Subcutaneous adipose tissue (tissue), 4 donors: ENCODE results near the gene KCNA4. TPM values are rescaled to one million over a fixed set of nuclear protein-coding genes. Genes with fewer than 3 reads are reported as not detected.

Experiments
- total RNA-seq, 4 donors: library from RNA; depleted of rRNA; stranded (reverse); fragments of >200 nt; gene quantifications; one replicate each; pipeline ENCODE4 v1.1.0, GENCODE V29; 2016
- TF ChIP-seq, protein P1 (sequence below): fragments of 450-650 bp; IDR thresholded peaks from one replicate; pipeline ENCODE4 v1.5.1; 2016; ENCODE audit warnings: low read depth, mild to moderate bottlenecking, control low read depth, antibody characterized with exemption, moderate library complexity

The KCNA4 gene
- total RNA-seq, 4 donors from 2014 or later, result 0.34 to 5.5 (median 3.8) TPM

DNA sequence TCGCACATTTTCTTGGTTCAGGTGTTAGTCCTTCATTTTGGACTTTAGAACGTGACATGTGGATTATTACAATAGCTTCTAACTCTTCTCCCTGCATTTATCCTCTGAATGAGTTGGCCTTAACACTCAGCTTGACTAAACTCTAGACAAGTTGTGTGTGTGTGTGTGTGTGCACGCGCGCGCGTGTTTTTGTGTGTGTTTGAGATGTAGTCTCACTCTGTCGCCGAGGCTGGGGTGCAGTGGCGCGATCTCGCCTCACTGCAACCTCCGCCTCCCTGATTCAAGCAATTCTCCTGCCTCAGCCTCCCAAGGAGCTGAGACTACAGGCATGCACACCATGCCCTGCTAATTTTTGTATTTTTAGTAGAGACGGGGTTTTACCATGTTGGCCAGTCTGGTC, 24.3 kb upstream of the KCNA4 start:
- TF ChIP-seq, protein P1, sequence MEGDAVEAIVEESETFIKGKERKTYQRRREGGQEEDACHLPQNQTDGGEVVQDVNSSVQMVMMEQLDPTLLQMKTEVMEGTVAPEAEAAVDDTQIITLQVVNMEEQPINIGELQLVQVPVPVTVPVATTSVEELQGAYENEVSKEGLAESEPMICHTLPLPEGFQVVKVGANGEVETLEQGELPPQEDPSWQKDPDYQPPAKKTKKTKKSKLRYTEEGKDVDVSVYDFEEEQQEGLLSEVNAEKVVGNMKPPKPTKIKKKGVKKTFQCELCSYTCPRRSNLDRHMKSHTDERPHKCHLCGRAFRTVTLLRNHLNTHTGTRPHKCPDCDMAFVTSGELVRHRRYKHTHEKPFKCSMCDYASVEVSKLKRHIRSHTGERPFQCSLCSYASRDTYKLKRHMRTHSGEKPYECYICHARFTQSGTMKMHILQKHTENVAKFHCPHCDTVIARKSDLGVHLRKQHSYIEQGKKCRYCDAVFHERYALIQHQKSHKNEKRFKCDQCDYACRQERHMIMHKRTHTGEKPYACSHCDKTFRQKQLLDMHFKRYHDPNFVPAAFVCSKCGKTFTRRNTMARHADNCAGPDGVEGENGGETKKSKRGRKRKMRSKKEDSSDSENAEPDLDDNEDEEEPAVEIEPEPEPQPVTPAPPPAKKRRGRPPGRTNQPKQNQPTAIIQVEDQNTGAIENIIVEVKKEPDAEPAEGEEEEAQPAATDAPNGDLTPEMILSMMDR, result no peak

DNA sequence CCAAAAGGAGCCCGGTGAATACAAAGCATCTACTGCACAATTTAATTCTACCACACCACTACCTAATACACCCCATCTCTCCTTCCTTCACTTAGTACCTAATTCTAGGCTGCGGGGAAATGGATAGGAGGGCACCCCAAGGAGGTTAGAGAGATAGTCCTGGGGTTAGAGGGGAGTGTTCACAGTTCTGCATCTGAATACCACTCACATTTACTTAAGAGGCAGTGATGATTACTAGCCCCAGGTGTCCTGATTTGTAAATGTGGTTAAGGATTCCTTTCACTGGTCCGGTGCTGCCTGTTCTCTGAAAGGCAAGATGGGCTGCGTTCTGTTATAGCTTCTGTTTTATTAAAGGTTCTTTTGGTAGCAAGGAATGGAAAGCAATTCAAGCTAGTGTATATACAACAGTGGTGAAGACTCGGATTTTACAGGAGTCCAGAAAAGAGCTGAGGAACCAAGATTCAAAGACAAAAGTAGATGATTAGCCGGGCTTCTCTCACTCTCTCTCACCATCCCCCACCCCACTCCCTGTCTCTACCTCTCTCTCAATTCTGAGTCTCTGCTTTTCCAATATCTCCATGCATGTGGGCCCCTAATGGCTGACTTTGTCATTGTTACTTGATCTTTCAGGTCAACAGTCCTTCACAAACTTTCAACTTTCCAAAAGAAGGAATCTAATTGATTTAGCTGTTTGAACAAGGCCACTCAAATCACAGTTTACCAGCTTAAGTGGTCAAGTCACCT, 8.7 kb upstream of the KCNA4 start:
- TF ChIP-seq, protein P1, result no peak

GRCh38 chr11:30023074-30023473, 6.2 kb upstream of the KCNA4 start:
- TF ChIP-seq, protein P1, result no peak

DNA sequence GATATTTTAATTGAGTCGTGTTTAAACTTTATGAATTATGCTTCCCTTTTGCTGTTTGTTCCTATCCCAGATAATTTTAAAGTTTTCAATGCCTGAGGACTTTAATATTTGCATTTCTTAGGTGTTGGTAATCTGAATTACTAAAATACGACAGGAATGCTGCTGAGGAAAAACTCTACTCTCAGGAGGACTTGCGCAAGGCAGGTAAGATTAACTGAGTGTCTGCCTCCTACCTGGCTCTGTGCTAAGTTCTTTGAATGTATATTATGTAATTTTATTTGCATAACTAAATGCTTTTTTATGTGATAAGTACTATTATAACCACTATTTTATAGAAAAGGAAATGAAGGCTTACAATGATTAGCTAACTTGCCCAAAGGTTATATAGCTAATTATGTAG, 2.7 kb upstream of the KCNA4 start:
- TF ChIP-seq, protein P1, result no peak

DNA sequence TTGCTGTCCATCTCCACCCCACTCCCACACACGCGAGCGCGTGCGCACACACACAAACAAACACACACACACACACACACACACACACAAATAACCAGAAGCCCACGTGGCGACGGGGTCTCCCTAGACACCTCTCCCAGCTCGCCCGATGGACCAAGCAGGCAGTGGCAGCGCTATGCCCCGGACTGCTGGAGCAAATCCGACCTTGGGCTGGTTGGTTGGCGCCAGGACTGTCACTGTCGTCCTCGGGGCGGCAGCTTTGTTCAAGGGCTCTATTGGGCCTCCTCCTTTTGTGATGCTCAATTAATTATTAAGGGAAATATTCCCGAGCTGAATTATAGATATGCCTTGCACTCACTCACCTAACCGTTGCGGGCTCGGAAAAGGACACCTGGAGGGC, 1.7 kb upstream of the KCNA4 start:
- TF ChIP-seq, protein P1, result no peak

DNA sequence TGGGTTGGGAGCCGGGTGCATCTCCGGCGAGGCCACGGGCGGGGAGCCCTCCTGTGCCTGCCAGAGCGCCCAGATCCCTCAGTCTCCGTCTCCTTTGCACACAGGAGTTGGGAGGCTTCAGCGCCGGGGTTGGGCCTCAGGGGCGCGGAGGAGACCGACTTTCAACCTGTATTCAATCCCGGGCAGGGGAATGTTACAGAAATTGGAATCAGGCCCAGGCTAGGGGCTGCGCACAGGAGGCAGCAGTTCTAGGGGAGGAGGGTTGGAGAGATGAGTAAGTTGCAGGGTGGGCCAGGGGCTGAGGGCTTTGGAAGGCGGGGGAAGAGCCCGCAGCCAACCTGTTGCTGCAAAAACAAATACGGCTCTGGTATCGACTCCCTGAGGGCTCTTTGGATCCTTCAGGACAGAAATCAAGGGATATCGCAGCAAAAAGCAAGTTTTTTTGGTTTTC, 640 bp upstream of the KCNA4 start:
- TF ChIP-seq, protein P1, result no peak

DNA sequence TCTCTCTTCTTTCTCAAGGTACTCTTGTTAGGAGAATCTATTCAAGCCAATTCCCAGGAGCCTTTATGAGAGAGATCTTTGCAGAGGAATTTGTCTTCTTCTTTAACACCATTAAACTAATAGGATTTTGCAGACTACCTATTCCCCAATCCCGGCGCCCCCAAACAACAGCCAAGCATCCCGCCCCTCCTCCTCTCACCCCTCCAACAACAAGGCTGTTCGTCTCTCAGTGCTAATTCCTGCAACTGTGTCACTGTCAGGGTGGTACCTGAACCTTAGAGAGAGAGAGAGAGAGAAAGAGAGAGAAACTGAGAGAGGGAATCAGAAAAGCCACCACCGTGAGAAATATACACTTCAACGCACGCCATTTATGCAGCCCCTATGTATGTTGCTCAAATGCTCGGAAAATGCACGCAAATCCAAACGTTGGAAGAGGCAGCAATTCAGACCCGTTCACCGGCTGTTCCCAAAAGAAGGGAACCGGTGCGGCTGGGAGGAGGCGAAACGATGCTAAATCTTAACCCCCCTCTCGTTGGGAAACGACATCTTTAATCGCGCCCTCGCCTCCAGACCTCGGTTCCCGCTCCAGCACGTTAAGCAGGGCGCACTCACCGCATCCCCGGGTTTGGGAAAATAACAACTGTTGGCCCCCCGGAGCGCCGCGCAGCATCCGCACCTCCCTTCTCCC, 961 bp downstream of the KCNA4 start:
- TF ChIP-seq, protein P1, result no peak
